H1 (cell line): Measurements from ENCODE around the gene DPP4. TPM values are rescaled to one million over a fixed set of nuclear protein-coding genes. Genes with fewer than 3 reads are reported as not detected.

Experiments used
- EGR1 ChIP-seq: IDR thresholded peaks from 2 replicates; pipeline ENCODE4 v1.6.1; 2011; ENCODE audit warnings: low read depth, low read length, borderline replicate concordance
- FOSL1 ChIP-seq: IDR thresholded peaks from 2 replicates; pipeline ENCODE4 v1.6.1; 2011; ENCODE audit warnings: mild to moderate bottlenecking, low read depth, low read length, moderate library complexity; ENCODE audit not compliant: insufficient read depth
- MAX ChIP-seq: IDR thresholded peaks from 2 replicates; pipeline ENCODE4 v1.6.1; 2012; ENCODE audit warnings: inconsistent platforms
- NRF1 ChIP-seq: IDR thresholded peaks from 2 replicates; pipeline ENCODE4 v1.6.1; 2011; ENCODE audit warnings: mild to moderate bottlenecking, low read depth, low read length, improper control_type of control experiment
- POU5F1 ChIP-seq: IDR thresholded peaks from 2 replicates; pipeline ENCODE4 v1.6.1; 2011; ENCODE audit warnings: low read depth, mild to moderate bottlenecking, low read length, moderate library complexity
- polyA plus RNA-seq, 7 experiments: library from polyadenylated mRNA; depleted of rRNA in 3 of 7; stranded (reverse) in 5 of 7; unstranded in 2 of 7; fragments of >200 nt in 5 of 7; fragments of 200-250 nt in 2 of 7; gene quantifications; 1 replicate in 5 of 7; 2 replicates in 1 of 7; 4 replicates in 1 of 7; pipeline versions ENCODE4 v1.2.1 to v1.2.3, GENCODE V29; 2011 to 2013; ENCODE audit warnings: missing spikeins in 2 of 7, mixed read lengths in 2 of 7
- total RNA-seq: library from RNA; stranded (reverse); fragmentation: NEBNext Ultra II Directional; extraction: Animal tissue kit (Norgen Biotek cat#: 25700); gene quantifications from 2 replicates; pipeline ENCODE4 v1.2.1, GENCODE V29; 2021
- TF ChIP-seq, protein P1 (sequence below): fragments of 300-600 bp; sonication (generic); IDR thresholded peaks from 2 replicates; pipeline ENCODE4 v1.7.1; 2012; ENCODE audit warnings: low read length, moderate library complexity, mild to moderate bottlenecking, inconsistent platforms; ENCODE audit not compliant: insufficient replicate concordance
- TF ChIP-seq, protein P2 (sequence below), 3 experiments: IDR thresholded peaks; 1 replicate in 2 of 3; 2 replicates in 1 of 3; pipeline versions ENCODE4 v1.5.1 to v1.6.1; 2011; ENCODE audit warnings: low read length in 3 of 3, mild to moderate bottlenecking in 3 of 3, inconsistent platforms in 2 of 3, low read depth in 1 of 3, moderate library complexity in 1 of 3; ENCODE audit not compliant: insufficient read depth in 1 of 3; ENCODE audit errors: control extremely low read depth in 1 of 3

DPP4 gene
- total and polyA plus RNA-seq, 2 of the 8 experiments (the other 6 are each of a cell fraction or from before 2014, with no cell fraction given), result 1.3 to 3.1 TPM

GRCh38 chr2:162016080-162016479, 57.9 kb downstream of the DPP4 start (continued):
- TF ChIP-seq, protein P1, sequence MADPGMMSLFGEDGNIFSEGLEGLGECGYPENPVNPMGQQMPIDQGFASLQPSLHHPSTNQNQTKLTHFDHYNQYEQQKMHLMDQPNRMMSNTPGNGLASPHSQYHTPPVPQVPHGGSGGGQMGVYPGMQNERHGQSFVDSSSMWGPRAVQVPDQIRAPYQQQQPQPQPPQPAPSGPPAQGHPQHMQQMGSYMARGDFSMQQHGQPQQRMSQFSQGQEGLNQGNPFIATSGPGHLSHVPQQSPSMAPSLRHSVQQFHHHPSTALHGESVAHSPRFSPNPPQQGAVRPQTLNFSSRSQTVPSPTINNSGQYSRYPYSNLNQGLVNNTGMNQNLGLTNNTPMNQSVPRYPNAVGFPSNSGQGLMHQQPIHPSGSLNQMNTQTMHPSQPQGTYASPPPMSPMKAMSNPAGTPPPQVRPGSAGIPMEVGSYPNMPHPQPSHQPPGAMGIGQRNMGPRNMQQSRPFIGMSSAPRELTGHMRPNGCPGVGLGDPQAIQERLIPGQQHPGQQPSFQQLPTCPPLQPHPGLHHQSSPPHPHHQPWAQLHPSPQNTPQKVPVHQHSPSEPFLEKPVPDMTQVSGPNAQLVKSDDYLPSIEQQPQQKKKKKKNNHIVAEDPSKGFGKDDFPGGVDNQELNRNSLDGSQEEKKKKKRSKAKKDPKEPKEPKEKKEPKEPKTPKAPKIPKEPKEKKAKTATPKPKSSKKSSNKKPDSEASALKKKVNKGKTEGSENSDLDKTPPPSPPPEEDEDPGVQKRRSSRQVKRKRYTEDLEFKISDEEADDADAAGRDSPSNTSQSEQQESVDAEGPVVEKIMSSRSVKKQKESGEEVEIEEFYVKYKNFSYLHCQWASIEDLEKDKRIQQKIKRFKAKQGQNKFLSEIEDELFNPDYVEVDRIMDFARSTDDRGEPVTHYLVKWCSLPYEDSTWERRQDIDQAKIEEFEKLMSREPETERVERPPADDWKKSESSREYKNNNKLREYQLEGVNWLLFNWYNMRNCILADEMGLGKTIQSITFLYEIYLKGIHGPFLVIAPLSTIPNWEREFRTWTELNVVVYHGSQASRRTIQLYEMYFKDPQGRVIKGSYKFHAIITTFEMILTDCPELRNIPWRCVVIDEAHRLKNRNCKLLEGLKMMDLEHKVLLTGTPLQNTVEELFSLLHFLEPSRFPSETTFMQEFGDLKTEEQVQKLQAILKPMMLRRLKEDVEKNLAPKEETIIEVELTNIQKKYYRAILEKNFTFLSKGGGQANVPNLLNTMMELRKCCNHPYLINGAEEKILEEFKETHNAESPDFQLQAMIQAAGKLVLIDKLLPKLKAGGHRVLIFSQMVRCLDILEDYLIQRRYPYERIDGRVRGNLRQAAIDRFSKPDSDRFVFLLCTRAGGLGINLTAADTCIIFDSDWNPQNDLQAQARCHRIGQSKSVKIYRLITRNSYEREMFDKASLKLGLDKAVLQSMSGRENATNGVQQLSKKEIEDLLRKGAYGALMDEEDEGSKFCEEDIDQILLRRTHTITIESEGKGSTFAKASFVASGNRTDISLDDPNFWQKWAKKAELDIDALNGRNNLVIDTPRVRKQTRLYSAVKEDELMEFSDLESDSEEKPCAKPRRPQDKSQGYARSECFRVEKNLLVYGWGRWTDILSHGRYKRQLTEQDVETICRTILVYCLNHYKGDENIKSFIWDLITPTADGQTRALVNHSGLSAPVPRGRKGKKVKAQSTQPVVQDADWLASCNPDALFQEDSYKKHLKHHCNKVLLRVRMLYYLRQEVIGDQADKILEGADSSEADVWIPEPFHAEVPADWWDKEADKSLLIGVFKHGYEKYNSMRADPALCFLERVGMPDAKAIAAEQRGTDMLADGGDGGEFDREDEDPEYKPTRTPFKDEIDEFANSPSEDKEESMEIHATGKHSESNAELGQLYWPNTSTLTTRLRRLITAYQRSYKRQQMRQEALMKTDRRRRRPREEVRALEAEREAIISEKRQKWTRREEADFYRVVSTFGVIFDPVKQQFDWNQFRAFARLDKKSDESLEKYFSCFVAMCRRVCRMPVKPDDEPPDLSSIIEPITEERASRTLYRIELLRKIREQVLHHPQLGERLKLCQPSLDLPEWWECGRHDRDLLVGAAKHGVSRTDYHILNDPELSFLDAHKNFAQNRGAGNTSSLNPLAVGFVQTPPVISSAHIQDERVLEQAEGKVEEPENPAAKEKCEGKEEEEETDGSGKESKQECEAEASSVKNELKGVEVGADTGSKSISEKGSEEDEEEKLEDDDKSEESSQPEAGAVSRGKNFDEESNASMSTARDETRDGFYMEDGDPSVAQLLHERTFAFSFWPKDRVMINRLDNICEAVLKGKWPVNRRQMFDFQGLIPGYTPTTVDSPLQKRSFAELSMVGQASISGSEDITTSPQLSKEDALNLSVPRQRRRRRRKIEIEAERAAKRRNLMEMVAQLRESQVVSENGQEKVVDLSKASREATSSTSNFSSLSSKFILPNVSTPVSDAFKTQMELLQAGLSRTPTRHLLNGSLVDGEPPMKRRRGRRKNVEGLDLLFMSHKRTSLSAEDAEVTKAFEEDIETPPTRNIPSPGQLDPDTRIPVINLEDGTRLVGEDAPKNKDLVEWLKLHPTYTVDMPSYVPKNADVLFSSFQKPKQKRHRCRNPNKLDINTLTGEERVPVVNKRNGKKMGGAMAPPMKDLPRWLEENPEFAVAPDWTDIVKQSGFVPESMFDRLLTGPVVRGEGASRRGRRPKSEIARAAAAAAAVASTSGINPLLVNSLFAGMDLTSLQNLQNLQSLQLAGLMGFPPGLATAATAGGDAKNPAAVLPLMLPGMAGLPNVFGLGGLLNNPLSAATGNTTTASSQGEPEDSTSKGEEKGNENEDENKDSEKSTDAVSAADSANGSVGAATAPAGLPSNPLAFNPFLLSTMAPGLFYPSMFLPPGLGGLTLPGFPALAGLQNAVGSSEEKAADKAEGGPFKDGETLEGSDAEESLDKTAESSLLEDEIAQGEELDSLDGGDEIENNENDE, result no peak
- TF ChIP-seq NRF1, result no peak
- no peak for TF ChIP-seq EGR1
- TF ChIP-seq MAX, result no peak
- TF ChIP-seq, protein P2, sequence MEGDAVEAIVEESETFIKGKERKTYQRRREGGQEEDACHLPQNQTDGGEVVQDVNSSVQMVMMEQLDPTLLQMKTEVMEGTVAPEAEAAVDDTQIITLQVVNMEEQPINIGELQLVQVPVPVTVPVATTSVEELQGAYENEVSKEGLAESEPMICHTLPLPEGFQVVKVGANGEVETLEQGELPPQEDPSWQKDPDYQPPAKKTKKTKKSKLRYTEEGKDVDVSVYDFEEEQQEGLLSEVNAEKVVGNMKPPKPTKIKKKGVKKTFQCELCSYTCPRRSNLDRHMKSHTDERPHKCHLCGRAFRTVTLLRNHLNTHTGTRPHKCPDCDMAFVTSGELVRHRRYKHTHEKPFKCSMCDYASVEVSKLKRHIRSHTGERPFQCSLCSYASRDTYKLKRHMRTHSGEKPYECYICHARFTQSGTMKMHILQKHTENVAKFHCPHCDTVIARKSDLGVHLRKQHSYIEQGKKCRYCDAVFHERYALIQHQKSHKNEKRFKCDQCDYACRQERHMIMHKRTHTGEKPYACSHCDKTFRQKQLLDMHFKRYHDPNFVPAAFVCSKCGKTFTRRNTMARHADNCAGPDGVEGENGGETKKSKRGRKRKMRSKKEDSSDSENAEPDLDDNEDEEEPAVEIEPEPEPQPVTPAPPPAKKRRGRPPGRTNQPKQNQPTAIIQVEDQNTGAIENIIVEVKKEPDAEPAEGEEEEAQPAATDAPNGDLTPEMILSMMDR (IDR thresholded peaks at IDR 0.05; ENCODE audit: control extremely low read depth in 1 of 3, insufficient read depth in 1 of 3, low read depth in 1 of 3, low read length in 3 of 3), result no peak
- no peak for TF ChIP-seq POU5F1
- TF ChIP-seq FOSL1, result no peak
- TF ChIP-seq, all 59 proteins: peak for 0
